GM18502 (cell line): ENCODE data around the gene CAP2.

Experiments
- ATAC-seq: cut with Tn5 transposase; IDR thresholded peaks from one replicate; pipeline ENCODE4 v1.9.1; 2021; ENCODE audit warnings: mild to moderate bottlenecking; ENCODE audit not compliant: unreplicated experiment, poor library complexity

The CAP2 gene

GRCh38 chr6:17469006-17469832, 75.8 kb downstream of the CAP2 start:
- no peak for ATAC-seq

GRCh38 chr6:17470202-17470937, 77.0 kb downstream of the CAP2 start:
- no peak for ATAC-seq

- no peak for ATAC-seq
Measured at GRCh38 chr6:17470938-17471327, 77.5 kb downstream of the CAP2 start.

- ATAC-seq: no peak
Measured at GRCh38 chr6:17472653-17473183, 79.3 kb downstream of the CAP2 start.

GRCh38 chr6:17473554-17473953, 80.2 kb downstream of the CAP2 start:
- no peak for ATAC-seq

- ATAC-seq: no peak
Measured at GRCh38 chr6:17474289-17474688, 80.9 kb downstream of the CAP2 start.

- ATAC-seq: no peak
Measured at GRCh38 chr6:17475606-17476244, 82.3 kb downstream of the CAP2 start.

- no peak for ATAC-seq
Measured at GRCh38 chr6:17476511-17476910, 83.1 kb downstream of the CAP2 start.

- no peak for ATAC-seq
Measured at GRCh38 chr6:17477356-17477755, 84.0 kb downstream of the CAP2 start.

GRCh38 chr6:17478223-17478907, 85.0 kb downstream of the CAP2 start:
- ATAC-seq: no peak

GRCh38 chr6:17478946-17479345, 85.6 kb downstream of the CAP2 start:
- no peak for ATAC-seq

GRCh38 chr6:17480476-17480875, 87.1 kb downstream of the CAP2 start:
- ATAC-seq: no peak

- no peak for ATAC-seq
Measured at GRCh38 chr6:17482711-17483110, 89.3 kb downstream of the CAP2 start.

- no peak for ATAC-seq
Measured at GRCh38 chr6:17483391-17484016, 90.1 kb downstream of the CAP2 start.

- ATAC-seq: no peak
Measured at GRCh38 chr6:17484201-17484849, 90.9 kb downstream of the CAP2 start.

- no peak for ATAC-seq
Measured at GRCh38 chr6:17485181-17485580, 91.8 kb downstream of the CAP2 start.

GRCh38 chr6:17485946-17486345, 92.6 kb downstream of the CAP2 start:
- ATAC-seq: no peak

- ATAC-seq: no peak
Measured at GRCh38 chr6:17486680-17487079, 93.3 kb downstream of the CAP2 start.

GRCh38 chr6:17490724-17491123, 97.3 kb downstream of the CAP2 start:
- ATAC-seq: no peak
